GM19468 (cell line): ENCODE results near the gene IGSF23.

Experiments used
- ATAC-seq: cut with Tn5 transposase; IDR thresholded peaks from one replicate; pipeline ENCODE4 v1.9.1; 2021; ENCODE audit warnings: mild to moderate bottlenecking, moderate library complexity, moderate number of reproducible peaks; ENCODE audit not compliant: unreplicated experiment; ENCODE audit errors: extremely low read depth

Gene IGSF23

DNA sequence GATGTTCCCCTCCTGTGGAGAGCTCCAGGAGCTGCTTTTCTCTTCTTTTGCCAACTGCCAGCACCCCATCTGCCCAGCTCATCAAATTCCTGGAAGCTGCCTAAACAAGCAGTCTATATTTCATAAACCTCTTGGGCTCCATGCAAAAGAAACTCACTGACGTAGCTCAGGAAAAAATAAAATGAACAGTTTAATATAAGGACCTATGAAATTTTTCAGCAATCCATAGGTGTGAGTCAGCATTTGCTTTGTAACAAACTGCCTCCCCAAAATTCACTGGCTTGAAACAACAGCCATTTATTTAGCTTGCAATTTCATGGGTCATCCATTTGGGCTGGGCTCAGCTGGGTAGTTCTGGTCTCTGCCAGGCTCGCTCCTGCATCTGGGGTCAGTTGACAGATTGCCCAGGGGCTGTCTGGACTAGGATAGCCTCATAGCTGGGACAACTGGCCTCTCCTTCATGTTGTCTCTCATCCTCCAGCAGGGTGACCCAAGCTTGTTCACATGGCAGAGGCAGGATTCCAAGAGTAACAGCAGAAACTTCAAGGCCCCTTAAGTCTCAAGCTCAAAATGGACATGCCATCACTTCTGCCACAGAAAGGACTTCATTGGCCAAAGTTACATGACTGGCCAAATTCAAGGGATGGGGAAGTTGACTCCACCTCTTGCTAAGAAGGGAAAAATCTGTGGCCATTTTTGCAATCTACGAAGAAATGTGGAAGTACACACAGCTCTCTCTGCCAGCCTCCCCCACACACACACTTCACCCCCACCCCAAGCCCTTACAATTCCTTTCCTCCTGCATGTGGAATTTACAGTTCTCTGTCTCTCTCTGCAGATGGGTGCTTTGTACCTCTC, 22.4 kb downstream of the IGSF23 start:
- ATAC-seq = no peak

DNA sequence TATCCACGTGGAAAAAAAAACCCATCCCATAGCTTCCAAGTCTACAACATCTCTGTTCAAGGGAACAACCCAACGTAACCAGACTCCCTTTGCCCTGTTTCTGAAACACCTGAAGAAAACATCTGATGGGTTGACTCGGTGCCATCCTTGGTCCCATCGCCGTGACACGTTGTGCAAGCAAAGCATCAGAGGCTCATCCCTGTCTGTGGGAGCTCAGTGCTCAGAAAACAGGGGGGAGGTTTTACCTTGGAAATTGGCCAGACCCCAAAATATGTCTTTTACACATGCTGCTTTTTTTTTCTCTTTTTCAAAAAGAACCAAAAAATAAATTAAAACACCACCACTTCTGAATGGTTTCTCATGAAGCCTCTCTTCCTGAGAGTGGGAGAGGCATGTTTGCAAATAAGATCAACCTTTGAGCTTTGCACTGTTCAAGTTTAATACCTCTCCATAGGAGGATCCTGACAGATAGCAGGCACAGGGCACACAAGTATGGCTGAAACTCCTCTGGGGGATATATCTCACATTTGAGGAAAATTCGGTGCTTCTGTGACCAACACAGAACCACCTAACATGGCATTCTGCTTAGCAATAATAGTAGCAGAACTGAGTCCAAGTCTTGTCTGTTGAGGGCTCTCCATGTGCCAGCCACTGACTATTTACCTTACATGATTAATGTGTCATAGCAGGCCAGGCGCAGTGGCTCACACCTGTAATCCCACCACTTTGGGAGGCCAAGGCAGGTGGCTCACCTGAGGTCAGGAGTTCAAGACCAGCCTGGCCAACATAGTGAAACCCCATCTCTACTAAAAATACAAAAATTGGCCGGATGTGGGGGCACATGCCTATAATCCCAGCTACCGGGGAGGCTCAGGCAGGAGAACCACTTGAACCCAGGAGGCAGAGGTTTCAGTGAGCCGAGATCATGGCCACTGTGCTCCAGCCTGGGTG, 23.4 kb downstream of the IGSF23 start:
- no peak for ATAC-seq

DNA sequence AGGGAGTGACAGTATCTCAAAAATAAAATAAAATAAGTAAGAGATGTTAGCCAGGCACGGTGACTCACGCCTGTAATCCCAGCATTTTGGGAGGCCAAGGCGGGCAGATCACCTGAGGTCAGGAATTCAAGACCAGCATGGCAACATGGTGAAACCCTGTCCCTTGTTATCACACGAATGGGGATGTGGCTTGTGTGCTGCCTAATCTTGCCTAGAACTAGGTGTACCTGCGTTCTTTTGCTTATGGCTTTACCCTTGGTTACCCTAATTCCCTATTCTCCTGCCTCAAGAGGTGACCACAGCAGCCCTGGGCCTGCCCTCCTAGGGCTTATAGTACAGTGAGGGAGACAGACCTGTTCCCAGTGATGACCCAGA, 24.0 kb downstream of the IGSF23 start:
- ATAC-seq = no peak

DNA sequence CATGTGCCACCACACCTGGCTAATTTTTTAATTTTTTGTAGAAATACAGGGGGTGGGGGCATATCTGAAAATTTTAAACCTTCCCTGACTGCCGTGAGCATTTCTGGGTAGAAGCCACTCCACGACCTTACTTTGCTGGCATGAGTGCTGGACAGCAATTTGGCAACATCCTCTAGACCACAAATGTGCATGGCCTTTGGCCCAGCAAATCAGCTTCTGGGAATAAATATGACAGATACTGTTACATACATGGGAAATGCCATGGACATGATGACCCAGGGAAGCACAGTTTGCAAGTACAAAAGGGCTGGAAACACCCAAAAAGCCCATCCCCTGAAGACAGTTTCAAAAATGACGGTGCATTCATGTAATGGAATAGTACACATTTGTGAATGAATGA, 27.2 kb downstream of the IGSF23 start:
- no peak for ATAC-seq

DNA sequence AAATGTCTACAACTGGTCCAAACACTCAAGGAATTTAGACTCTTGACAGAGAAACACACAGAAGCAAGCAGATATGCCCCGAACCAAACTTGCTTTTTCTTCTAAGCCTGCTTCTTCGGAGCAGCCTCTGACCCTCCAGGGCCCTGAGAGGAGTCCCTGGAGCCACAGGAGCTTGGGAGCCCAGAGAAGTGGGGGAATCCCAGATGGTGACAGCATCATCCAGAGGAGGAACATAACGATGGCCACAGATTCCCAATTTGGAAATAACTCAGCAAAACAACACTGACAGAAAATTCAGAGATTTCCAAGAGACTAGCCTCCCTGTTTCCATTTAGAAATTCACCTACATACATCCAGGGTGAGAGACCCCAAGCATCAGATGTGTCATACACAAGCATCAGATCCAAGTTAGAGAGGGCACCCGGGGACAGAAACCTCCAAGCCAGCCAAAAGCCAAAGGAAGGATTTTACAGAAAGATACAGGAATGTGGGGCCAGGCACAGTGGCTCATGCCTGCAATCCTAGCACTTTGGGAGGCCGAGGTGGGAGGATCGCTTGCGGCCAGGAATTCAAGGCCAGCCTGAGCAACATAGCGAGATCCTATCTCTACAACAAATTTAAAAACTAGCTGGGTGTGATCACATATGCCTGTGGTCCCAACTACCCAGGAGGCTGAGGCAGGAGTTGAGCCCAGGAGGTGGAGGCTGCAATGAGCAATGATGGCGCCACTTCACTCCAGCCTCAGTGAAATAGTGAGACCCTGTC, 28.3 kb downstream of the IGSF23 start:
- ATAC-seq = no peak

DNA sequence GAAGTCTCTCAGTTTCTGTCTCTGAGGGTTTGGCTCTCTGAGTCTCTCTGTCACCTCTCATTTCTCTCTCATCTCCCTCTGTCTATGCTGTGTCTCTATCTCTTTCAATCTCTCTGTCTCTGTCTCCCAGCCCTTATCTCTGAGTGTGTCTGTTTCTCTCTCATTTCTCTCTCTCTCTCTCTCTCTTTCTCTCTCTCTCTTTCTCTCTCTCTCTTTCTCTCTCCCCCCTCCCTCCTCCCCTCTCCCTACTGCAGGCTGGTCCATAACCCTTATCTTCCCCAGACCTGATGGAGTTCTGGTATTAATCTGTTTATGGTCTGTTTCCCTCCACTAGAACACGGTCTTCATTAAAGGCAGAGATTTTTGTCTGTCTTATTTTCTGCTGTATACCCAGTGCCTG, 29.0 kb downstream of the IGSF23 start:
- no peak for ATAC-seq

DNA sequence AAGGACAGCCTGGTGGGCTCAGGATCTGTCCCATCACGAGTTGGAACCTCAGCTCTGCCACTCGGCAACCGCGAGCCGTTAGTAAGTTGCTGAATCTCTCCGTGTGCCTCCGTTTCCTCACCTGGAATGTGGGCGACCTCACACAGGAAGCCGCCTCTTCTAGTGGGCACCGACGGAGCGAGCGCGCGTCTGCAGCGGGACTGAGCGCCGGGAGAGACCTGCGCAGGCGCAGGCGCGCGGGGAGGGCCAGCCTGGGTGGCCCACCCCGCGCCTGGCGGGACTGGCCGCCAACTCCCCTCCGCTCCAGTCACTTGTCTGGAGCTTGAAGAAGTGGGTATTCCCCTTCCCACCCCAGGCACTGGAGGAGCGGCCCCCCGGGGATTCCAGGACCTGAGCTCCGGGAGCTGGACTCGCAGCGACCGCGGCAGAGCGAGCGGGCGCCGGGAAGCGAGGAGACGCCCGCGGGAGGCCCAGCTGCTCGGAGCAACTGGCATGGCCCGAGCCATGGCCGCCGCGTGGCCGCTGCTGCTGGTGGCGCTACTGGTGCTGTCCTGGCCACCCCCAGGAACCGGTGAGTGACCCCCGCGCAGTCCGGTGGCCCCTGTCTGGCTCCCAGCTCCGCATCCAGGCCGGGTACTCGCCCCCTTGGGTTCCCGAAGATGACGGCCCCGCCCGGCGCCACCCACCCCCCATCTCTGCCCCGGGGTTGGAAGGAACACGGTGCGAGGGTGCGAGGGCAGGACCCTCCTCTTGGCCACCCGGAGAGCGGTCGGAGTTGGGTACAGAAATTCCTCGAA, 30.4 kb downstream of the IGSF23 start, which contains the start of gene PVR:
Gene PVR, plus strand, starts transcription at position 306 of the 797 bp plus-strand sequence. Its CDS starts 187 bp downstream, at position 493.
- ATAC-seq = no peak

DNA sequence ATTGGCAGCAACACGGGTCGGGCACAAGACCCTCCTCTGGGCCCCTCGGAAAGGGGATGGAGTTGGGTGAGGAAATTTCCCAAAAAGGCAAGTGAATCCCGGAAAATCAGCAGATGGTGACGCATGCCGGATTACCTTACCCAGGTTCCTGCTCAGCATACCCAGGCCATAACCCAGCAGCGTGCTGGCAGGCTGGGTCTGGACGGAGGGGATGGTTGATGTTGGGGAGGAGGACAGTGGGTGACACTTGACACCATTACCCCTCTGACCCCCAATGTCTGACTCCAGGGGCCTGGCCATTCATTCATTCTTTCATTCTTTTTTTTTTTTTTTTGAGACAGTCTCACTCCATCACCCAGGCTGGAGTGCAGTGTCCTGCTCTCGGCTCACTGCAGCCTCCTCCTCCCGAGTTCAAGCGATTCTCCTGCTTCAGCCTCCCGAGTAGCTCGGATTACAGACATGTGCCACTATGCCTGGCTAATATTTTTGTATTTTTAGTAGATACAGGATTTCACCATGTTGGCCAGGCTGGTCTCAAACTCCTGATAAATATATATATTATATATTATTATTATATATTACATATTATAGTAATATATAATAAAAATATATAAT, 31.1 kb downstream of the IGSF23 start:
- no peak for ATAC-seq

DNA sequence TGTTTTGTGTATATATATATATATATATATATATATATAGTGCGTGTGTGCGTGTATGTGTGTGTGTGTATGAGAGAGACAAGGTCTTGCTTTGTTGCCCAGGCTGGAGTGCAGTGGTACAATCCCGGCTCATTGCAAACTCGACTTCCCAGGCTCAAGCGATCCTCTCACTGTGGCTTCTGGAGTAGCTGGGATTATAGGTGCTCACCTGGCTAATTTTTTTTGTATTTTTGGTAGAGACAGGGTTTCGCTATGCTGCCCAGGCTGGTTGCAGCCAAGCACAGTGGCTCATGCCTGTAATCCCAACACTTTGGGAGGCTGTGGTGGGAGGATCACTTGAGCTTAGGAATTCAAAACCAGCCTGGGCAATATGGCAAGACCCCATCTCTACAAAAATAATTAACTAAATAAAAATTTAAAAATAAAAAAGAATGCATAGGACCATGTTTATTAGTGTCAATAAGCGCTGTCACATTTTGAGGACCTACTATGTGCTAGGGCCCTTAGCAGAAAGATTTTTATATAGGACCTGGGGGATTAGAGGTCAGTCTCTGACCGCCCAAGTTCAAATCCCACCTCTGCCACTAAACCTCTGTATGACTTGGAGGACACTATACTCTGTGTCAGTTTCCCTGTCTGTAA, 32.2 kb downstream of the IGSF23 start:
- no peak for ATAC-seq

DNA sequence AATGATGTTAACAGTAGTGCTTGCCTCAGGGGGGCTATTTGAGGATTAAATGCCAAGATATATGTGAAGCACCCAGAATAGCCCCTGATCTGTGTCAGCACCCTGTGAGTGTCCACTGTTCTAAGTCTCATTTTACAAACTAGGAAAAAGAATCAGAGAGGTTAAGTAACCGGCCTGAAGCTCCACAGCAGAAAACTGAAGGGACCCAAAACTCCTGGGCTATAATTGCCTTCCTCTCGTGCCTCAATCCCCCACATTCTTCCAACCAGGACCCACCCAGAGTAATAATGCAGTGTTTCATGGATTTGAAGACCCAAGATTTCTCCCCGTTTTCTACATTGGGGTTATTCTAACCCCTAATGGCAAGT, 32.7 kb downstream of the IGSF23 start:
- no peak for ATAC-seq

DNA sequence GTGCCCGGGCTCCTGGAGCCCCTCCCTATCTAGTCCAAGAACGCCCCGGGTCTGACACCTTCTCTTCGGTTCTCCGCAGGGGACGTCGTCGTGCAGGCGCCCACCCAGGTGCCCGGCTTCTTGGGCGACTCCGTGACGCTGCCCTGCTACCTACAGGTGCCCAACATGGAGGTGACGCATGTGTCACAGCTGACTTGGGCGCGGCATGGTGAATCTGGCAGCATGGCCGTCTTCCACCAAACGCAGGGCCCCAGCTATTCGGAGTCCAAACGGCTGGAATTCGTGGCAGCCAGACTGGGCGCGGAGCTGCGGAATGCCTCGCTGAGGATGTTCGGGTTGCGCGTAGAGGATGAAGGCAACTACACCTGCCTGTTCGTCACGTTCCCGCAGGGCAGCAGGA, 33.8 kb downstream of the IGSF23 start:
- no peak for ATAC-seq

DNA sequence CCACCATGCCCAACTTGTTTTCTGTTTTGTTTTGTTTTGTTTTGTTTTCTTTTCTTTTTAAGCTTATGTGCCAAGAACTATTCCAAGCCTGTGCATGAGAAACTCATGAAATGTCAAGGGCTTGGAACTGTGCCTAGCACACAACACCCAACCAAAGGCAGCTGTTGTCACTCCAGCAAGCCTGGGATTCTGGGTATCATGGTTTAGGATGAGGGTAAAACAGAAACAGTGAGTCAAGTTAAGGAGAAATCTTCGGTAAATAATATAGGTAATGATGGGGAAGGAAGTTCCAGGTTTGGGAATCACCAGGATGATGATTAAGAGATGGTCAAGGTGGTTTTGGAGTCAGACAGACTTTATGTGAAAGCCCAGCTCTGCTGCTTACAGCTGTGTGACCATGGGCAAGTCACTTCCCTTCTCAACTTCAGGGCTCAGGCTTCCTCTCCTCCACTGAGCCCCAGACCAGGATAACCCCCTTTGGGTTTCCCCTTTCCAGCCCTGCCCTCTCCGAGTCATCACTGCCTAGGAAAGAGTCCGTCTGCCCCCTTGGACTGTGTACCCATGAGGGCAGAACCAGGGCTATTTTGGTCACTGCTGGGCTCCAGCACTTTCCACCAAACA, 35.4 kb downstream of the IGSF23 start:
- no peak for ATAC-seq

DNA sequence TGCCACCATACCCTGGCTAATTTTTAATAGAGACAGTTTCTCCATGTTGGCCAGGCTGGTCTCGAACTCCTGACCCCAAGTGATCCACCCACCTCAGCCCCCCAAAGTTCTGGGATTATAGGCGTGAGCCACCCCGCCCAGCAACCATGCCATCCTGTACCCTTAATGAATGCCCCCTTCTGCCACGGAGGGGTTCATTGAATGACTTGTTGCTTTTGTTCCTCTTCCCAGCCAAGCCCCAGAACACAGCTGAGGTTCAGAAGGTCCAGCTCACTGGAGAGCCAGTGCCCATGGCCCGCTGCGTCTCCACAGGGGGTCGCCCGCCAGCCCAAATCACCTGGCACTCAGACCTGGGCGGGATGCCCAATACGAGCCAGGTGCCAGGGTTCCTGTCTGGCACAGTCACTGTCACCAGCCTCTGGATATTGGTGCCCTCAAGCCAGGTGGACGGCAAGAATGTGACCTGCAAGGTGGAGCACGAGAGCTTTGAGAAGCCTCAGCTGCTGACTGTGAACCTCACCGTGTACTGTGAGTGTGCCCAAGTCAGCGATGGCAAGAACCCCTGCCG, 36.3 kb downstream of the IGSF23 start:
- no peak for ATAC-seq

DNA sequence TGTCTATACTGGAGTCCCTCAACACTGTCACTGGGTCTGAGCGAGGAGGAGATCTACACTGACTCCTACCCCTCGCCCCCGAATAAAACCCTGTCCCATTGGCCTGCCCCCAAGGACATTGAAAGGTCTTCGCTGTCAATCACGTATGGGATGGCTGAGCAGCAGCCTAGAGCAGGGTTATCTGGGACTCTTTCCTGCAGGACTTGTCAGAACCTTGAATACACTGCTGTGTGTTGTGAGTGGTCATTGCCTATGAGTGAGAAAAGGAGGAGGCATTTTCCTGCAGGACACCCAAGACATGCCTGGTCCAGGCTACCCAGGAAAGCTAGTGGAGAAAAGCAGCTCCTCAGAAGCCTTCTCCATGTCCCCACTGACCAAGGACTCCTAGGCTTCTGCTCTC, 40.0 kb downstream of the IGSF23 start:
- ATAC-seq = no peak

DNA sequence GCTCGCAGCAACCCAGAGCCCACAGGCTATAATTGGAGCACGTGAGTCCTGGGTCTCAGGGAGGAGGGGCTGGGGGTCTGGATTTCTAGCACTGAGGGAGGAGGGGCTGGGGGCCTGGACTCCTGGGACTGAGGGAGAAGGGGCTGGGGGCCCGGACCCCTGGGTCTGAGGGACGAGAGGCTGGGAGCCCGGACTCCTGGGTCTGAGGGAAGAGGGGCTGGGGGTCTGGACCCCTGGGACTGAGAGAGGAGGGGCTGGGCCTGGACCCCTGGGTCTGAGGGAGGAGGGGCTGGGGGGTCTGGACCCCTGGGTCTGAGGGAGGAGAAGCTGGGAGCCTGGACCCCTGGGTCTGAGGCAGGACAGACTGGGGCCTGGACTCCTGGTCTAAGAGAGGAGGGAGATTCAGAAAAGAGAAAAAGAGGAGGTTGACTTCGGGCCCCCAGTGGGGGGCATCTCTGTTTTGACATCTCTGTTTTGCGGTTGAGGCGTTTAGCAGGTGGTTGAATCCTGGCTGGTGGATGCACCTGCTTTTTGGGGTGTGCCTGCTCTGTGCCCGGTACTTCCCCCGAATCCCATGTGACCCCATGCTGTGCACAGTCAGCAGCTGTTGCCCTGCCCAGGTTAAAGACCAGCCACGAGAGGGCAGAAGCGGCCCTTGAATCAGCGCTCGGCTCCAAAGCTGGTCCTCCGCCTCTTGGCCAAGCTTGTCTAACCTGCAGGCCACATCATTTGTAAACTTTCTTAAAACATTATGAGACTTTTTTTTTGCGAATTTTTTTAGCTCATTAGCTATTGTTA, 40.8 kb downstream of the IGSF23 start:
- ATAC-seq = peak; percentile 21

DNA sequence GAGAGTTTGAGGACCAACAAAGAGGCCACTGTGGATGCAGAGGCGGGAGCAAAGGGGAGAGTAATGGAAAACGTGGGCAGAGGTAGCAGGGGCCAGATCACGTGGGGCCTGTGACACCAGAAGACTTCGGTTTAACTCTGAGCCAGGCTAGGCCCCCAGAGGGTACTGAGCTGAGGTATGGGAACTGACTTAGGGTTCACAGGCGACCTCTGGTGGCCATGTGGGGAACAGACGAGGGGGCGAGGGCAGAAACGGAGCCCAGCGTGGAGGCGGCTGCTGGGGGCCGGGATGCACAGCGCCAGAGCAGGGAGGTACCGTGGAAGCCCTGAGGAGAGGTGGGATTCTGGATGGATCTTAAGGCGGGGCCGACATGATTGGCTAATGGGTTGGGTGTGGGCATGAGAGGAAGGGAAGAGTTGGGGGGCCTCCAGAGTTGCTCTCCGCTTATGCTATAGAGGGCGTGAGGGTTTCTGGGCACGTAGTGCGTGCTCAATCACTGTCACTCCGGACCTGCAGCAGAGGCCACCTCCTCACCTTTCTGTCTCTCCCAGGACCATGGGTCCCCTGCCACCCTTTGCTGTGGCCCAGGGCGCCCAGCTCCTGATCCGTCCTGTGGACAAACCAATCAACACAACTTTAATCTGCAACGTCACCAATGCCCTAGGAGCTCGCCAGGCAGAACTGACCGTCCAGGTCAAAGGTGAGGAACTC, 44.0 kb downstream of the IGSF23 start:
- no peak for ATAC-seq
